HG03039 (cell line): Measurements from ENCODE around the gene MAGEH1.
"Not testable (repeated sequence)": the region's sequence is repeated elsewhere in the genome, so short reads cannot be mapped to it uniquely, and the experiment has no call there.

Experiments used
- ATAC-seq: cut with Tn5 transposase; IDR thresholded peaks from one replicate; pipeline ENCODE4 v1.9.1; 2021; ENCODE audit warnings: mild to moderate bottlenecking, moderate library complexity; ENCODE audit not compliant: unreplicated experiment

MAGEH1 gene, protein sequence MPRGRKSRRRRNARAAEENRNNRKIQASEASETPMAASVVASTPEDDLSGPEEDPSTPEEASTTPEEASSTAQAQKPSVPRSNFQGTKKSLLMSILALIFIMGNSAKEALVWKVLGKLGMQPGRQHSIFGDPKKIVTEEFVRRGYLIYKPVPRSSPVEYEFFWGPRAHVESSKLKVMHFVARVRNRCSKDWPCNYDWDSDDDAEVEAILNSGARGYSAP

DNA sequence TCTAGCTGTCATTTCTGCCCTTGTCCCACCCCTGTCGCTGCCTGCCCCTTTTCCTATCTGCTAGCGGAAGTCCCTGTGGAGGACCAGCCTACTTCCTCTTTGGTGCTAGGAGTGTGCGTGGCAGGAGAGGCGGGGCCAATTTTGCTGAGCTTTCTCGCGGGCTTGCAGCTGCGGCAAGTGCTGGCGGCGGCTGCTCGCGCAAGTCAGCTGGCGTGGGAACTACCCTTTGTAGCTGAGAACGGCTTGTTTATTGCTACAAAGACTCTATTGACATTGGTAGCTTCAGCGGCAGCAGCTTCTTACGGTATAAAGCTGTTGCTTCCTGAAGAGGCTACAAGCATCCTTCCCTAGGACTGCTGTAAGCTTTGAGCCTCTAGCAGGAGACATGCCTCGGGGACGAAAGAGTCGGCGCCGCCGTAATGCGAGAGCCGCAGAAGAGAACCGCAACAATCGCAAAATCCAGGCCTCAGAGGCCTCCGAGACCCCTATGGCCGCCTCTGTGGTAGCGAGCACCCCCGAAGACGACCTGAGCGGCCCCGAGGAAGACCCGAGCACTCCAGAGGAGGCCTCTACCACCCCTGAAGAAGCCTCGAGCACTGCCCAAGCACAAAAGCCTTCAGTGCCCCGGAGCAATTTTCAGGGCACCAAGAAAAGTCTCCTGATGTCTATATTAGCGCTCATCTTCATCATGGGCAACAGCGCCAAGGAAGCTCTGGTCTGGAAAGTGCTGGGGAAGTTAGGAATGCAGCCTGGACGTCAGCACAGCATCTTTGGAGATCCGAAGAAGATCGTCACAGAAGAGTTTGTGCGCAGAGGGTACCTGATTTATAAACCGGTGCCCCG lies at the start of gene MAGEH1:
MAGEH1 (plus strand) TSS at position 138 of the 843 bp plus-strand sequence; CDS start at position 386, 248 bp downstream.
- peak; percentile 99 for ATAC-seq

DNA sequence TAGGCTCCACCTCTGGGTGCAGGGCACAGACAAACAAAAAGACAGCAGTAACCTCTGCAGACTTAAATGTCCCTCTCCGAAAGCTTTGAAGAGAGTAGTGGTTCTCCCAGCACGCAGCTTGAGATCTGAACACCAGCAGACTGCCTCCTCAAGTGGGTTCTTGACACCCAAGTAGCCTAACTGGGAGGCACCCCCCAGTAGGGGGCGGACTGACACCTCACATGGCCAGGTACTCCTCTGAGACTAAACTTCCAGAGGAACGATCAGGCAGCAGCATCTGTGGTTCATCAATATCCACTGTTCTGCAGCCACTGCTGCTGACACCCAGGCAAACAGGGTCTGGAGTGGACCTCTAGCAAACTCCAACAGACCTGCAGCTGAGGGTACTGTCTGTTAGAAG lies 24.8 kb upstream of the MAGEH1 start:
- not testable (repeated sequence) for ATAC-seq

DNA sequence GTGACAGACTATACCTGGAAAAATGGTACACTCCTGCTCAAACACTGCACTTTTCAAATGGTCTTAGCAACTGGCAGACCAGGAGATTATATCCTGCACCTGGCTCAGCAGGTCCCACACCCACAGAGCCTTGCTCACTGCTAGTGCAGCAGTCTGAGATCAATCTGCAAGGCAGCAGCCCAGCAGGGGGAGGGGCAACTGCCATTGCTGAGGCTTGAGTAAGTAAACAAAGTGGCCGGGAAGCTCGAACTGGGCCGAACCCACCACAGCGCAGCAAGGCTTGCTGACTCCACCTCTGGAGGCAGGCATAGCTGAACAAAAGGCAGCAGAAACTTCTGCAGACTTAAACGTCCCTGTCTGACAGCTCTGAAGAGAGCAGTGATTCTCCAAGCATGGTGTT lies 8.5 kb upstream of the MAGEH1 start:
- ATAC-seq: not testable (repeated sequence)

- no peak for ATAC-seq
Measured at GRCh38 chrX:55450259-55450658, 1.7 kb upstream of the MAGEH1 start.

GRCh38 chrX:55451141-55451540 lies 786 bp upstream of the MAGEH1 start:
- ATAC-seq: no peak

GRCh38 chrX:55451626-55451989 lies 319 bp upstream of the MAGEH1 start:
- ATAC-seq: peak; percentile 23

DNA sequence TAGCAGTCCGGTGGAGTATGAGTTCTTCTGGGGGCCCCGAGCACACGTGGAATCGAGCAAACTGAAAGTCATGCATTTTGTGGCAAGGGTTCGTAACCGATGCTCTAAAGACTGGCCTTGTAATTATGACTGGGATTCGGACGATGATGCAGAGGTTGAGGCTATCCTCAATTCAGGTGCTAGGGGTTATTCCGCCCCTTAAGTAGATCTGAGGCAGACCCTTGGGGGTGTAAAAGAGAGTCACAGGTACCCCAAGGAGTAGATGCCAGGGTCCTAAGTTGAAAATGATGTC lies 852 bp downstream of the MAGEH1 start:
- no peak for ATAC-seq

- ATAC-seq: not testable (repeated sequence)
Measured at GRCh38 chrX:55455708-55456107, 3.8 kb downstream of the MAGEH1 start.

- not testable (repeated sequence) for ATAC-seq
Measured at GRCh38 chrX:55459426-55459825, 7.5 kb downstream of the MAGEH1 start.

DNA sequence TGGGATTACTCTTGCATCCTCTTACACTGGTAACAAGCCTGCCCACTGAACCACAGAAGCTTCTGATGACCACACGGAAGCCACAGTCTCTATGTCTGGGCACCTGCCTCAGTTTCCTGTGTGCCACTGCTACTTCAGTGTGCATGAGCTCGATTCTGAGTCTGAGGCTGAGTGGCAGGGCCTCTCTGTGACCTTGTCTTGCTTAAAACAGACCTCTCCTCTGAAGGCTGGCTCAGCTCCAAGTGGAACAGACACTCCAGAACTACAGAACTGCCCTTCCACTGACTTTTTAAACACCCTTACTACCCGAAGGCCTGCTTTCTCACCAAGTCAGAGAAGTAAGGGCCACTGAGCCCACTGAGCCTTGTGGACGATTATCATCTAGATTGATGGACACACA lies 8.0 kb downstream of the MAGEH1 start:
- ATAC-seq: not testable (repeated sequence)

GRCh38 chrX:55464050-55464449 lies 12.1 kb downstream of the MAGEH1 start:
- ATAC-seq: not testable (repeated sequence)

GRCh38 chrX:55465108-55465507 lies 13.2 kb downstream of the MAGEH1 start:
- ATAC-seq: not testable (repeated sequence)

DNA sequence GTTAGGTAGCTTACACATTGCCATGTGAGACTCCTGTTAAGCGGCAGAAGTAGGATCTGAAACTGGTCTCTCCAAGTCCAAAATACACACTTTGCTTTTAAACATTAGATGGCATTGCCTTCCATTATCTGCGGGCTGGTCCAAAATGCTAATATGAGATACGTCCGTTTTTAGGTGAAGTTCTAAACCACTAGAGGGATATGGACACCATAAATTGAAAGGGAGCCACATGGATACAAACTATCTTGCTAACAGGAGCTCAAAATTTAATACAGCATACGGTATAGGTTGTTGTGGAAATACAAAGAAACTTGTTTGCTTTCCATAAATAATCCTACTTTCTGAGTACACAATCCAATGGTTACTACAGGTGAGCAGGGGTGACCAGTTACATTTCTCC lies 13.9 kb downstream of the MAGEH1 start:
- not testable (repeated sequence) for ATAC-seq

DNA sequence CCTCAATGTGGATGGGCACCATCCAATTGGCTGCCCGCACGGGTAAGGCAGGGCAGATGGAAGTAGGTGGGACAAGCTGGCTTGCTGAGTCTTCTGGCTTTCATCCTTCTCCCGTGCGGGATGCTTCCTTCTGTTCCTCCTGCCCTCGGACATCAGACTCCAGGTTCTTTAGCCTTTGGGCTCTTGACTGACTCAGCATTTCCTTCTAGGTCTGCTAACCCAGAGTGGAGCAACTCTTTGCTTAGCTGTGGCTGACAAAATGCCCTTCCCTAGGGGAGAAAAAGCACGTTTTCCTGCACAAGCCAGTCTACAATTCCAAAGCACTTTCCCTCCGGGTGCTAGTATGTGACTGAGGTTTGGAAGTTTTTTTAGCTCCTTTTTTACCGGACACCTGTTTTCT lies 28.0 kb downstream of the MAGEH1 start:
- not testable (repeated sequence) for ATAC-seq

DNA sequence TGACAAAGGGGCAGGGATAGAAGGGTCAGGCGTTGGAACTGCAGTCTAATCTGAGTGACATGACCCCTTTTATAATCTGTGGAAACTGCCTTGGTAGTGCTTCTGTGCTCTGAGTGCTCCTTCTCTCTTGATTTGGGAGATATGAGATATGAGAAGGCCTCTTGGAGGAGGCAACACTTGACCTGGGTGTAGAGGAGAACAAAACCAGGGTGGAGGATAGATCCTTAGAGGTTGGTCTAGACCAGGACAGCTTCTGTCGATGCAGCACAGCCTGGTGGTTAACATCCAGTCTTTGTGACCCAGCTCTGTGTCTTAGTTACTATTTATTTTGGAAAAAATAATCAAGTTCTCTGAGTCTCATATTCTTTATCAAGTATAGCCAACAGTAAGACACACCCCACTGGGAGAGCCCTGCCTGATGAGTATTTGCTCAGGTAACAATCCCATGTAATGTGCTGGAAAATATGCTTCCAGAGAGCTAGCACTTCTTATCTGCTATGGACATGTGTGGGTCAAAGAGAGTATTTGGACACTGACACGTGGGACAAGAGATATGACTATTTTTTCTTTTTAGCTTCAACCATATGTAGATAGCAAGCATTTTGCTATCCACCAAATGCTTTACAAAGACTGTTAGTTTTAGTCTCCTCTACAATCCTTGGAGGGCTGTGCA lies 28.6 kb downstream of the MAGEH1 start:
- no peak for ATAC-seq

DNA sequence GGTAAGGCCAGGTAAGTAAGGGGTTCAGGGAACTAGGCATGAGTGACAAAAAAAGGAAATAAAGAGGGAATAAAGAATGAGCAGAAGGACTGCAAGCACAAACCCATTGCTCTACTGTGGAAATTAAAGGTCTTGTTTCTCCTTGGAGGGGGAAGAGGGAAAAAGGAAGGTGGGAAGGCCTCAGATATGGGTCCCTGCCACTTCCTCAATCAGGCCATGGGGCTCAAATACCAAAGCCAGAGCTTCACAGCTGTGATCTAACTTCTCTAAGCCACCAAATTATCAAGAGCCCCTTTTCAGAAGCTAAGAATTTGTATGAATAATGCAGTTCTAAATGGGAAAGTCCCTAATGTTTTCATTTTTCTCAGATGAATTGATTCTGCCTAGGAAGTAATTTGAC lies 33.0 kb downstream of the MAGEH1 start:
- ATAC-seq: no peak

DNA sequence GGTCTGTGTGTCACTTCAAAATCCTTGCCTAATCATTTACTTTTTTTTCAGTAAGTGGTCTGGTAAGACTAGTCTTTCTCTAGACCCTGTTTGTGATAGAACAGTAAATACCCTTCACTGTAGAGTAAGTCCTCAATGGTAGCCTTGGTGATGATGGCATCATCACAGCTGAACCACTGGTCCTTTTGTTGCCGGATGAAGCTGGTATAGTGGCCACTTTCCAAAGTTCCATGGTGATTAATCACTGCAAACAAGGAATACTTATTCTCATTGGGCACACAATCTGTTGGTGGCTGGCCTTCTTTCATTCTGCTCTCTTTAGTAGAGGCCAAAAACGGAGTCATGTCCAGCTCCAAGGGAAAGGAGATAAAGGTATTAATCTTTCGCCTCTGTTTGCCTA lies 34.8 kb downstream of the MAGEH1 start:
- ATAC-seq: no peak

- ATAC-seq: no peak
Measured at GRCh38 chrX:55487143-55487542, 35.2 kb downstream of the MAGEH1 start.

GRCh38 chrX:55488006-55488592 lies 36.2 kb downstream of the MAGEH1 start:
- peak; percentile 11 for ATAC-seq

DNA sequence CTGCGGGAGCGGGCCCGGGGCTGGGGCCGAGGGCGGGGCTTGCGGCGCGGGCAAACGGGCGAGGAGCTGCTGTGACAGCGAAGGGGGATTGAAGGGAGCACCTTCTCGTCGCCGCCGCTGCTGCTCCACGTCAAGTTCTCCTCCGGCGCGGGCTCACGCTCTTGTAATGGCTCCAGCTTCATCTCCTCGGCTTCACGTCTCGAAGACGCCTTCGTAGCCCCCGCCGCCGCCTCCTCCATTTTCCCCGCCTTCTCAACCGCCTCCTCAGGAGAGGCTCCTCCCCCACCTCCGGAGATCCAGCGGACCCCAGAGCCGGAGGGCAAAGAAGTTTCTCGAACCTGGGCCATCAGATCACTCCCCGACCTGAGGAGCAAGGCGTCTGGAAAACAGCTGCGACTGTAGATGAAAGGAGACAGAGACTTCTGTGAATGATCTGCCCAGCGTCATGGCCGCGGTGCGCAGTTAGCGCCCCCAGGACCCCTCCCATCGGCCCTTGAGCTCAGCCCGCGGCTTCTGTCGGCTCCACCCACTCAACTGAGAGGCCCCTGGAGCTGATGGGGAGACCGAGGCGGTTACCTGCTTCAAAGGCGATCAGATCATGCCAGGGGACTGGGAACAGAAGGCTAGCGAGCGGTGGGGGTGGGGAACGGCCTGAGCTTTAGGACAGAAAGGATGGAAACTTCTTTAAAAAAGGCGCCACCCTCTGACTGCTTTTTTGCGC lies 36.8 kb downstream of the MAGEH1 start:
- ATAC-seq: peak; percentile 57
